Dedifferentiated amniotic fluid mesenchymal stem cell (primary cell): ENCODE data around the gene IL32.

Experiments used
- DNase-seq: peaks from one replicate; pipeline ENCODE4 v3.0.0-alpha.2; 2016; ENCODE audit errors: extremely low spot score

The IL32 gene

GRCh38 chr16:3115561-3115960, 50.1 kb downstream of the IL32 start:
- DNase-seq, result no peak

GRCh38 chr16:3118204-3118790, 52.9 kb downstream of the IL32 start:
- no peak for DNase-seq

GRCh38 chr16:3118846-3119245, 53.4 kb downstream of the IL32 start:
- no peak for DNase-seq
